HG02943 (cell line): ENCODE results near the gene WFIKKN1.
A peak's percentile ranks its signal among the peaks of the same experiment; 100 is the strongest.

Experiments
- ATAC-seq: cut with Tn5 transposase; IDR thresholded peaks from one replicate; pipeline ENCODE4 v1.9.1; 2021; ENCODE audit warnings: mild to moderate bottlenecking, low read depth, moderate library complexity; ENCODE audit not compliant: unreplicated experiment

WFIKKN1 gene

GRCh38 chr16:630815-631405, at the start of gene WFIKKN1:
TSS of gene WFIKKN1 (plus strand) at chr16:630985. CDS start at chr16:631254, 269 bp downstream.
- no peak for ATAC-seq

- no peak for ATAC-seq
These were observed 48.6 kb upstream of the WFIKKN1 start for GRCh38 chr16:582218-582613.

- ATAC-seq, result no peak
These were observed 48.0 kb upstream of the WFIKKN1 start for GRCh38 chr16:582614-583331.

GRCh38 chr16:583470-583814, 47.3 kb upstream of the WFIKKN1 start:
- no peak for ATAC-seq

- no peak for ATAC-seq
These were observed 46.8 kb upstream of the WFIKKN1 start for GRCh38 chr16:583815-584591.

- no peak for ATAC-seq
These were observed 45.4 kb upstream of the WFIKKN1 start for GRCh38 chr16:585351-585750.

GRCh38 chr16:586047-586644, 44.6 kb upstream of the WFIKKN1 start:
- ATAC-seq, result no peak

- ATAC-seq, result no peak
These were observed 43.9 kb upstream of the WFIKKN1 start for GRCh38 chr16:586645-587590.

GRCh38 chr16:588639-588888, 42.2 kb upstream of the WFIKKN1 start:
- ATAC-seq, result peak; percentile 8

- ATAC-seq, result peak; percentile 76
These were observed 41.7 kb upstream of the WFIKKN1 start for GRCh38 chr16:588889-589657.

GRCh38 chr16:589658-590187, 41.1 kb upstream of the WFIKKN1 start, which contains the start of gene RAB40C:
TSS of gene RAB40C (plus strand) at chr16:590066. CDS start at chr16:590292, 226 bp downstream.
- peak; percentile 66 for ATAC-seq

- ATAC-seq, result no peak
These were observed 40.5 kb upstream of the WFIKKN1 start for GRCh38 chr16:590188-590814.

- no peak for ATAC-seq
These were observed 40.0 kb upstream of the WFIKKN1 start for GRCh38 chr16:590815-591200.

- no peak for ATAC-seq
These were observed 39.6 kb upstream of the WFIKKN1 start for GRCh38 chr16:591231-591630.

GRCh38 chr16:591892-592517, 38.8 kb upstream of the WFIKKN1 start:
- no peak for ATAC-seq

- no peak for ATAC-seq
These were observed 38.1 kb upstream of the WFIKKN1 start for GRCh38 chr16:592518-593306.

- no peak for ATAC-seq
These were observed 37.4 kb upstream of the WFIKKN1 start for GRCh38 chr16:593406-593805.

GRCh38 chr16:593807-594206, 37.0 kb upstream of the WFIKKN1 start:
- ATAC-seq, result no peak
